Globus pallidus (tissue), 1 donor: Measurements from ENCODE around the gene IRF9.
A peak's percentile ranks its signal among the peaks of the same experiment; 100 is the strongest.
"Not testable (repeated sequence)": the region's sequence is repeated elsewhere in the genome, so short reads cannot be mapped to it uniquely, and the experiment has no call there.

Experiments
- DNase-seq: peaks from one replicate; pipeline ENCODE4 v3.0.0-alpha.2; 2015; ENCODE audit warnings: low spot score

The IRF9 gene

GRCh38 chr14:24195186-24196070 is 34.4 kb downstream of the IRF9 start, which contains the start of gene TM9SF1:
Gene TM9SF1 (minus strand): TSS chr14:24195441. CDS start chr14:24195019, 422 bp downstream.
- DNase-seq, result peak; percentile 74

- no peak for DNase-seq
Observed at GRCh38 chr14:24196071-24197055, 35.3 kb downstream of the IRF9 start.

GRCh38 chr14:24197056-24197450 is 36.0 kb downstream of the IRF9 start:
- no peak for DNase-seq

GRCh38 chr14:24198814-24199524 is 37.9 kb downstream of the IRF9 start:
- no peak for DNase-seq

GRCh38 chr14:24202538-24202937 is 41.5 kb downstream of the IRF9 start:
- not testable (repeated sequence) for DNase-seq

- DNase-seq, result not testable (repeated sequence)
Observed at GRCh38 chr14:24203249-24203886, 42.3 kb downstream of the IRF9 start.

DNA sequence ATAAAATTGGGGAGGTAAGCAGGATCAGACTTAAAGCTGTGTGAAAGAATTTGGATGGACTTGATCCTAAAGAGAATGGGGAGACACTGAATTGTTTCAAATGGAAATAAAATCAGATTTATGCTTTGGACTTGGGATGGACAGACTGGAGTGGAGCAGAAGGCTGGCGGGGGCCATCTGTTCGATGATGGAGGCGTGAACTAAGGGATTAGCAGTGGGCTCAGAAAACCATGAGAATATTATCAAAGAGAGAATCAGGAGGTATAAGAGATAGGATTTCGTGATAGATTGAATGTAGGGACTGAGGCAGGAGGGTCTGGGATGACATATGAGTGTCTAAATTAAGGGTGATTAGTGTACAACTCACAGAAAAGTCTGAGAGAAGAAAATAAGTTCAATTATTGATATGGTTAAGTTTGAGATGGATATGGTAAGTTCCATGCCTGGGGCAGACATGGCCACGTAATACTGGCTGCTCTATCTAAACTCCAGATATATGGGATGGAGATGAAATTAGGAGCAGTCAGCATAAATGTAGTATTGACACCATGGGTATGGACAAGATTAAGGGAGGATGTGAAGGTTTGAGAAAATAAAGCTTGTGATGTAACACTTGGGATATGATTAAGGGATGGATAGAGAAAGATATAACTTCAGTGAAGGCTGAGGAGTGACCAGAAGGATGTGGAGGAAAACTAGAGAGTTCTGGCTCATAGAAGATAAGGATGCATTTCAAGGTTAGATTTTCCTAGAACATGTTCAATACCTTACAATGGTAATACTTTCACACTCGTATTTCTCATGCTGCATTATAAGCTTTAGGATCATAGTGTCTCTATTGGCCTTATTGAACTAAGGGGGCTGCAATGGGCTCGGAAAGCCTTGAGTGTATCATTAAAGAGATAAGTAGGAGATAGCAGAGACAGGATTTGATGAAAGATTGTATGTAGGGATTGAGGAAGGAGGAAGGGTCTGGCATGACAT is 43.4 kb downstream of the IRF9 start:
- DNase-seq, result no peak

GRCh38 chr14:24206260-24207103 is 45.4 kb downstream of the IRF9 start:
- no peak for DNase-seq

- DNase-seq, result no peak
Observed at GRCh38 chr14:24207104-24207551, 46.1 kb downstream of the IRF9 start.

GRCh38 chr14:24207625-24208024 is 46.6 kb downstream of the IRF9 start:
- DNase-seq, result no peak

- no peak for DNase-seq
Observed at GRCh38 chr14:24211311-24211710, 50.2 kb downstream of the IRF9 start.

- peak; percentile 88 for DNase-seq
Observed at GRCh38 chr14:24212924-24213865, 52.1 kb downstream of the IRF9 start, which contains the start of gene CHMP4A. Gene CHMP4A (minus strand): TSS chr14:24213488. CDS start chr14:24213439, 49 bp downstream.

- DNase-seq, result no peak
Observed at GRCh38 chr14:24213866-24214662, 53.0 kb downstream of the IRF9 start.

DNA sequence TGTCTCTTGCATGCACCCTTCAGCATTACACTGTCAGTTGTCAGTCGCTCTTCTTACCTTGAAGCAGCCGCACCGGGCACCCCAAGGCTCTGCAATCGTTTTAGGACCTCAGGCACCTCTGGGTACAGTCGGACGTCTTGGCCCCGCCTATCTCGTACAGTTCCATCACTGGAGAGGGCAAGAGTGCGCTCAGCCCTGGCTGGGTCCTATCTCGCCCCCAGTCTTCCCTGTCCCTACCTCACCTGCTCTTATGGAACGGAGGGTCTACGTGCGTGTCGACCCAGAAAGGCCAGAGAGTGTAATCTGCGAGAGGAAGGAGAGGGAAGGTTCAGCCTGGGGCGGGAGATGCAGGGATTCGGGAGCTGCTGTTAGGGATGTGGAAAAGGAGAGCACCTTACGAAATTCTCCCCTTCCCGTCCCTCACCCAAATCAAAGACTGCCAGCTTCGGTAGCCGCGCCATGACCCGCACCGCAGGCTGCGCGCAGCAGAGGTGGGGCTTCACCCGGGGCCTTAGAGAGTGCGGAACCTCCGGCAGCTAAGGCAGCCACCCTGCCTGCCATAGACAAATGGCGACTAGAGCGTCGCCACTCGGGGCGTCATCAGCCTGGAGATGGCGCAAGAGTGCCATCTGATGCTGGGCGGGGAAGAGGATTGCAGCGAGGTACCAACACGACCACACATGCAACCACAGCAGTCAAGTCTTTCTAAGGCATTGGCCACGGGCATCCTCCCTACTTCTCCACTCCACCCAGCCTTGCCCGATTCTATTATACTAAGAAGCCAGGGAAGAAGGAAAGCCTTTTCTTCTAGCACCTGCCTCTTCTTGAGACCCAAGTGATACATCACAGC is 54.7 kb downstream of the IRF9 start, which contains the start of gene MDP1:
MDP1 (minus strand) TSS at position 572 of the 850 bp plus-strand sequence; CDS start at position 461, 111 bp downstream.
- peak; percentile 89 for DNase-seq
